Measurements from ENCODE around the gene WNT7B. TPM values are rescaled to one million over a fixed set of nuclear protein-coding genes. Genes with fewer than 3 reads are reported as not detected.

The WNT7B gene
- polyA plus RNA-seq, 1 of the 3 experiments (the other 2 are of a cell fraction) = 0.13 TPM

DNA sequence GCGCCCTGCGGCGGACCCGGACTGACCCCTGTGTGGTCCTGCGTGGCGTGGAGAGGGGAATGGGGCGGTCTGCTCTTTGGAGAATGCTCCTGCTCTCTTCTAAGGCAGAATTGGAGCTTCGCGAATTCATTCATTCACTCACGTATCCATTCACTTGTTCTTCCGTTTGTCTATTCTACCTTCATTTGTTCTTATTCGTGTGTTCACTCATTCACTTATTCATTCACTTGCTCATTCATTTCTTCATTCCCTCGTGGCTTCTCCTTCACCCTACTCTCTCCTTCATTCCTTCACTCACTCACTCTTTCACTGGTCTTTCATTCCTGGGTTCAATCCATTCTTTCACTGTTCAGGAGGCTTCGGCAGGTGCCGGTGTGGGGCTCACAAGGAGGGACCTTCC is 69.6 kb downstream of the WNT7B start (continued):
- TF ChIP-seq REST (IDR thresholded peaks at IDR 0.05; ENCODE audit: low read depth, low read length) = no peak
- TF ChIP-seq GATA2 (CRISPR knock-in tag; IDR thresholded peaks at IDR 0.05) = no peak
- TF ChIP-seq RAD21 (IDR thresholded peaks at IDR 0.05; ENCODE audit: low read length) = no peak
- TF ChIP-seq EP300 (IDR thresholded peaks at IDR 0.05; ENCODE audit: borderline replicate concordance in 1 of 2, low read depth in 1 of 2, low read length in 1 of 2) = no peak
- TF ChIP-seq, protein P1, sequence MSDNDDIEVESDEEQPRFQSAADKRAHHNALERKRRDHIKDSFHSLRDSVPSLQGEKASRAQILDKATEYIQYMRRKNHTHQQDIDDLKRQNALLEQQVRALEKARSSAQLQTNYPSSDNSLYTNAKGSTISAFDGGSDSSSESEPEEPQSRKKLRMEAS (IDR thresholded peaks at IDR 0.05; ENCODE audit: low read depth) = no peak
- no peak for TF ChIP-seq PBX3 (IDR thresholded peaks at IDR 0.05)
- TF ChIP-seq FOXJ3 (CRISPR knock-in tag; IDR thresholded peaks at IDR 0.05) = no peak
- TF ChIP-seq IRF3 (IDR thresholded peaks at IDR 0.05; ENCODE audit: low read depth, low read length) = no peak
- TF ChIP-seq CHD2 (IDR thresholded peaks at IDR 0.05; ENCODE audit: low read length, partially characterized antibody) = no peak

DNA sequence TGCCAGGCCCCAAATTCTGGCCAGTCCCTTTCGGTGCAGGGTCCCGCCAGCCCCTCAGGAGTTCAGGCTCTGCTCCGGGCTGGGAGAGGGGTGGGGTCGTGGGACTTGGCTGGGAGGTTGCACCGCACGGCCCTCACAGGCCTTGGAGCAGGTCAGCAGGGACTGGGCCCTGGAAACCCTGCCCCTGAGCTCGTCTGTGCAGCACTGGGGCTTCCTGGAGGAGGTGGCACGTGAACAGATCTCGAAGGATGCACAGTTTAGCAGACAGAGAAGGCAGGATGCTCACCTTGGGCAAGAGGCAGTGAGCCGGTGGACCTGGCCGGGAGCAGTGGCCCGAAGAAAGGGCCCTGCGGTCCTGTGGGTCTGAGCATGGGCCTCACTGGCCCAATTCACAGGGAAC is 70.0 kb downstream of the WNT7B start:
- no peaks in the 10 kb centered on the region for H3K9me2 ChIP-seq
- POLR2A ChIA-PET = no interaction called here
- DNase-seq = no peak
- no peaks in the 10 kb centered on the region for H3K79me2 ChIP-seq (ENCODE audit: insufficient read depth)
- no peak overlapping the region for H3K4me3 ChIP-seq (ENCODE audit: low read depth in 2 of 2, low read length in 1 of 2)
- no peak overlapping the region for H3K4me2 ChIP-seq
- H4K20me1 ChIP-seq (ENCODE audit: insufficient read depth) = no peaks in the 10 kb centered on the region
- H3K9ac ChIP-seq = no peak overlapping the region
- H3K27ac ChIP-seq (ENCODE audit: low read depth in 2 of 2, low read length in 1 of 2) = no peak overlapping the region
- no peaks in the 10 kb centered on the region for H3K9me3 ChIP-seq
- H2AFZ ChIP-seq (ENCODE audit: low read depth) = no peak overlapping the region
- TF ChIP-seq JUND (IDR thresholded peaks at IDR 0.05) (no peak), IRF3 (IDR thresholded peaks at IDR 0.05; ENCODE audit: low read depth, low read length) (no peak), MXI1 (IDR thresholded peaks at IDR 0.05; ENCODE audit: low read depth, low read length) (no peak)
- TF ChIP-seq, protein P1 (IDR thresholded peaks at IDR 0.05; ENCODE audit: low read depth) = no peak
- H3F3A ChIP-seq (replicated peaks; ENCODE audit: insufficient read depth) = no peaks in the 10 kb centered on the region
- H3K27me3 ChIP-seq (ENCODE audit: insufficient read depth) = no peaks in the 10 kb centered on the region
- no peaks in the 10 kb centered on the region; a peak in 1 of 4 replicates for H3K4me1 ChIP-seq (ENCODE audit: control insufficient read depth in 1 of 2, insufficient read depth in 2 of 2, low read depth in 1 of 2, low read length in 1 of 2)
- CTCF ChIA-PET = interaction anchor here (1.0 kb wide), 1 partner anchor 44 kb away, joined by 3 read pairs; no protein-coding TSS in a partner anchor
- no peaks in the 10 kb centered on the region for H3K36me3 ChIP-seq (replicated peaks in 1 of 2; ENCODE audit: control insufficient read depth in 1 of 2, insufficient read depth in 2 of 2, low read length in 1 of 2)
- 83% methylated on average over 4 of the region's 13 CpGs for WGBS (ENCODE audit: low lambda C conversion rate)
